Subcutaneous abdominal adipose tissue (tissue), 5 donors: ENCODE results near the gene NUP160.
"Not testable (repeated sequence)": the region's sequence is repeated elsewhere in the genome, so short reads cannot be mapped to it uniquely, and the experiment has no call there.

Experiments
- H3K27ac ChIP-seq: one replicate; pipeline ENCODE4 v1.7.0; 2013; ENCODE audit warnings: low read depth, mild to moderate bottlenecking, inconsistent platforms, low read length, moderate library complexity
- H3K27me3 ChIP-seq, 5 donors: one replicate each; pipeline ENCODE4 v1.7.0; 2013; ENCODE audit warnings: low read length in 5 of 5, inconsistent platforms in 1 of 5; ENCODE audit not compliant: control insufficient read depth in 5 of 5, insufficient read depth in 4 of 5
- H3K36me3 ChIP-seq, 5 donors: one replicate each; pipeline ENCODE4 v1.7.0; 2013; ENCODE audit warnings: low read length in 5 of 5; ENCODE audit not compliant: control insufficient read depth in 5 of 5, insufficient read depth in 5 of 5
- H3K4me1 ChIP-seq, 5 donors: one replicate each; pipeline ENCODE4 v1.7.0; 2013; ENCODE audit warnings: low read length in 5 of 5, mild to moderate bottlenecking in 3 of 5, moderate library complexity in 1 of 5; ENCODE audit not compliant: control insufficient read depth in 5 of 5, insufficient read depth in 5 of 5
- H3K4me3 ChIP-seq, 5 donors: one replicate each; pipeline ENCODE4 v1.7.0; 2013; ENCODE audit warnings: low read length in 5 of 5, low read depth in 1 of 5
- H3K9ac ChIP-seq, 5 donors: one replicate each; pipeline ENCODE4 v1.7.0; 2013; ENCODE audit warnings: low read length in 5 of 5, mild to moderate bottlenecking in 4 of 5, moderate library complexity in 3 of 5
- H3K9me3 ChIP-seq, 5 donors: one replicate each; pipeline ENCODE4 v1.7.0; 2013; ENCODE audit warnings: low read length in 5 of 5; ENCODE audit not compliant: control insufficient read depth in 5 of 5
- donor health status: healthy.
- donor health status: healthy.
- donor health status: healthy.
- donor health status: healthy.
- donor health status: healthy.

Gene NUP160

GRCh38 chr11:47847537-47847891, 636 bp downstream of the NUP160 start:
- no peaks in the 10 kb centered on the region for H3K27me3 ChIP-seq
- peaks cover 1 to 30% (median 21%) of the 10 kb centered on the region in 5 donors for H3K4me1 ChIP-seq
- peak overlapping the region; percentile 86 to 95 (median 90) for H3K9ac ChIP-seq
- H3K9me3 ChIP-seq: no peaks in the 10 kb centered on the region
- H3K4me3 ChIP-seq: peak overlapping the region; percentile 83 to 100 (median 92)
- peak overlapping the region; percentile 80 for H3K27ac ChIP-seq
- H3K36me3 ChIP-seq: peaks cover 4 to 23% (median 7%) of the 10 kb centered on the region in 5 donors

DNA sequence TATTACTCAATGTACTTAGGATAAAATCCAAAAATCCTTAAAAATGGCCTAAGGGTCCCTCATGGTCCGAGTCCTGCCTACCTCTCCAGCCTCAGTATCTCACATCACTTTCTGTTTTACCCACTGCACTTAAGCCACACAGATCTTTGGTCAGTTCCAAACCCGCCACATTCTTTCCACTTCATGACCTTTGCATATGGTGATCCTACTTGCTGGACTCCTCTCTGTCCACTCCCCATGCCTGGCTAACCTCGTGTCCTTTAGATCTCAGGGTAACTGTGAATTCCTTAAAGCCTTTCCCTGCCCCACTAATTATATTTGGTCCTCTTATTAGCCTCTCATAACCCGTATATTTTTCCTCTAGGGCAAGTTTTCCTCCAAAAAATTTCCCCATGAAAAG, 1.2 kb downstream of the NUP160 start:
- peak overlapping the region in 2 of 5 donors; percentile 90 to 92 for H3K4me3 ChIP-seq
- peaks cover 1 to 30% (median 21%) of the 10 kb centered on the region in 5 donors for H3K4me1 ChIP-seq
- H3K36me3 ChIP-seq: peaks cover 6 to 28% (median 12%) of the 10 kb centered on the region in 5 donors
- no peak overlapping the region for H3K9ac ChIP-seq
- no peaks in the 10 kb centered on the region for H3K27me3 ChIP-seq
- H3K9me3 ChIP-seq: no peaks in the 10 kb centered on the region
- H3K27ac ChIP-seq: no peak overlapping the region

DNA sequence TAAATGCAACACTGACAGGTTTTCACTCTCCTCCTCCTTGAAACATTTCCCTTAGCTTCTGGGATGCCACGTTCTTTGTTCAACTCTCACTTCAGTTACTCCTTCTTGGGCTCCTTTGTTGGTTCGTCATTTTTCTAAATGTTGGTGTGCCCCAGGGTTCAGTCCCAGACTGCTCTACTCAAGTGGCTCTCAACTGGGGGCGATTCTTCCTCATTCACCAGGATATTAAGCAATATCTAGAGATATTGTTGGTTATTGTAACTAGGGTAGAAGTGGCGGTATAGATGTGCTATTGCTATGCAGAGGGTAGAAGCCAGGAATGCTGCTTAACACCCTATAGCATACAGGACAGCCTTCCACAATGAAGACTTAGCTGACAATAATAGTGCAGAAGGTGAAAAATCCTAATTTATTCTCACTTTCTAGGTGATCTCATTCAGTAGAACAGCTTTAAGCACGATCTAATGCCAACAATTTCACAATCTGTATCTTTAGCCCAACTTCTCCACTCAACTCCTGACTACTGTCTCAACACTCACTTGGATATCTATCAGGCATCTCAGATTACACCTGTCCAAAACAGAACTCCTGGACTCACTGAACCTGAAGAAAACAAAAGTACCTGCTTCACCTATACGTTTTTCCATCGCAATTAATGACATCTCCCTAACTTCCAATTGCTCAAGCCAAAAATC, 4.6 kb downstream of the NUP160 start:
- H3K27me3 ChIP-seq: no peaks in the 10 kb centered on the region
- no peaks in the 10 kb centered on the region for H3K9me3 ChIP-seq
- peaks cover 22 to 57% (median 37%) of the 10 kb centered on the region in 5 donors for H3K36me3 ChIP-seq
- no peak overlapping the region for H3K9ac ChIP-seq
- H3K27ac ChIP-seq: no peak overlapping the region
- peaks cover 0 to 24% (median 17%) of the 10 kb centered on the region in 5 donors for H3K4me1 ChIP-seq
- no peak overlapping the region for H3K4me3 ChIP-seq

- H3K4me3 ChIP-seq: no peak overlapping the region
- no peaks in the 10 kb centered on the region for H3K27me3 ChIP-seq
- peaks cover 27 to 63% (median 43%) of the 10 kb centered on the region in 5 donors for H3K36me3 ChIP-seq
- peaks cover 0 to 23% (median 15%) of the 10 kb centered on the region in 5 donors for H3K4me1 ChIP-seq
- no peak overlapping the region for H3K9ac ChIP-seq
- no peaks in the 10 kb centered on the region for H3K9me3 ChIP-seq
- H3K27ac ChIP-seq: no peak overlapping the region
Observed at GRCh38 chr11:47842749-47843148, 5.4 kb downstream of the NUP160 start.

GRCh38 chr11:47837929-47838328, 10.2 kb downstream of the NUP160 start:
- H3K27ac ChIP-seq: no peak overlapping the region
- no peak overlapping the region for H3K4me3 ChIP-seq
- no peaks in the 10 kb centered on the region for H3K4me1 ChIP-seq
- H3K9ac ChIP-seq: no peak overlapping the region
- H3K9me3 ChIP-seq: no peaks in the 10 kb centered on the region
- no peaks in the 10 kb centered on the region for H3K27me3 ChIP-seq
- peaks cover 51 to 93% (median 80%) of the 10 kb centered on the region in 5 donors for H3K36me3 ChIP-seq

- Histone ChIP-seq H3K9me3 (no peaks in the 10 kb centered on the region), H3K9ac (no peak overlapping the region), H3K27ac (no peak overlapping the region), H3K27me3 (no peaks in the 10 kb centered on the region), H3K36me3 (peaks cover 55 to 93% (median 80%) of the 10 kb centered on the region in 5 donors), H3K4me1 (no peaks in the 10 kb centered on the region), H3K4me3 (no peak overlapping the region)
Observed at GRCh38 chr11:47837292-47837691, 10.9 kb downstream of the NUP160 start.

DNA sequence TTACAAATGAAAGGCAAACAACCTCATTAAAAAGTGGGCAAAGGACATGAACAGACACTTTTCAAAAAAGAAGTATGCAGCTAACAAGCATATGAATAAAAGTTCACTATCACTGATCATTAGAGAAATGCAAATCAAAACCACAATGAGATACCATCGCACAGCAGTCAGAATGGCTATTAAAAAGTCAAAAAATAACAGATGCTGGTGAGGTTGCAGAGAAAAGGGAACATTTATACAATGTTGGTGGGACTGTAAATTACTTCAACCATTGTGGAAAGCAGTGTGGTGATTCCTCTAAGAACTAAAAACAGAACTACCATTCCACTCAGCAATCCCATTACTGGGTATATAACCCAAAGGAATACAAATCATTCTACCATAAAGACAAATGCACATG, 18.1 kb downstream of the NUP160 start:
- H3K36me3 ChIP-seq: peaks cover 17 to 61% (median 42%) of the 10 kb centered on the region in 5 donors
- not testable (repeated sequence) for H3K9ac ChIP-seq, H3K4me1 ChIP-seq, H3K27me3 ChIP-seq, H3K27ac ChIP-seq, H3K9me3 ChIP-seq, H3K4me3 ChIP-seq

DNA sequence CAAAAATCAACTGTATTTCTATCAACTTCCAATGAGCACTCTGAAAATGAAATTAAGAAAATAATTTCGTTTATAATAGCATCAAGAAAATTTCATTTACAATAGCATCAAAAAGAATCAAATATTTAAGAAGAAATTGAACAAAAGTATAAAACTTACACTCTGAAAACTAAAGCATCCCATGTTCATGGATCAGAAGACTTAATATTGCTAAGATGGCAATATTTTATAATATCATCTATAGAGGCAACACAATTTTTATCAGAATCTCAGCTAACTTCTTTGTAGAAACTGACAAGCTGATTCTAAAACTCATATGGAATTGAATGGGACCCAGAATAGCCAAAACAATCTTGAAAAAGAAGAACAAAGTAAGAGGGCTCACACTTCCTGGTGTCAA, 19.9 kb downstream of the NUP160 start:
- H3K9ac ChIP-seq: no peak overlapping the region
- H3K36me3 ChIP-seq: peaks cover 9 to 45% (median 26%) of the 10 kb centered on the region in 5 donors
- no peak overlapping the region for H3K4me3 ChIP-seq
- H3K9me3 ChIP-seq: no peaks in the 10 kb centered on the region
- no peaks in the 10 kb centered on the region for H3K4me1 ChIP-seq
- no peaks in the 10 kb centered on the region for H3K27me3 ChIP-seq
- H3K27ac ChIP-seq: no peak overlapping the region

- H3K27ac ChIP-seq, H3K9ac ChIP-seq, H3K9me3 ChIP-seq, H3K4me3 ChIP-seq, H3K4me1 ChIP-seq, H3K27me3 ChIP-seq: not testable (repeated sequence)
- peaks cover 15 to 56% (median 32%) of the 10 kb centered on the region in 5 donors for H3K36me3 ChIP-seq
Observed at GRCh38 chr11:47822664-47823063, 25.5 kb downstream of the NUP160 start.

DNA sequence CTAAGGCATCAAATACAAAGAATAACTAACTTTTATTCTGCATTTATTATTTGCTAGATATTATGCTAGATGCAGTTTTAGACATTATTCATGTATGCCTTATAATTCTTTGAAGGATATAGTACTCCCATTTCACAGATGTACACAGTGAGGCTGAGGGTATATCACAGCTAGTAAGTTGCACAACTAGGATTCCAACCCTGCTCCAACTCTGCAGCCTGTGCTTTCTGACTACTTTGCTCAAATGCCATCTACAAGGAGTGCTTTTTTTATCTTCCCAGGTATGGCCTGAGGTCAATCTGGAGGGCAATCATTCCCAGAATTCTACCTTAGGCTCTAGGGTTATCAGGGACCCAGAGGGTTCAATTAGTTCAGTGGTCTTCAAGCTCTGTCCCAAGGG, 28.4 kb downstream of the NUP160 start:
- Histone ChIP-seq H3K27ac (no peak overlapping the region), H3K27me3 (no peaks in the 10 kb centered on the region), H3K9me3 (no peaks in the 10 kb centered on the region), H3K9ac (no peak overlapping the region), H3K36me3 (peaks cover 21 to 47% (median 33%) of the 10 kb centered on the region in 5 donors), H3K4me1 (peaks cover 0 to 10% (median 0%) of the 10 kb centered on the region in 5 donors), H3K4me3 (no peak overlapping the region)
